ENCODE measurements around the gene TTLL9.
"Not testable (repeated sequence)": the region's sequence is repeated elsewhere in the genome, so short reads cannot be mapped to it uniquely, and the experiment has no call there.

Gene TTLL9, protein sequence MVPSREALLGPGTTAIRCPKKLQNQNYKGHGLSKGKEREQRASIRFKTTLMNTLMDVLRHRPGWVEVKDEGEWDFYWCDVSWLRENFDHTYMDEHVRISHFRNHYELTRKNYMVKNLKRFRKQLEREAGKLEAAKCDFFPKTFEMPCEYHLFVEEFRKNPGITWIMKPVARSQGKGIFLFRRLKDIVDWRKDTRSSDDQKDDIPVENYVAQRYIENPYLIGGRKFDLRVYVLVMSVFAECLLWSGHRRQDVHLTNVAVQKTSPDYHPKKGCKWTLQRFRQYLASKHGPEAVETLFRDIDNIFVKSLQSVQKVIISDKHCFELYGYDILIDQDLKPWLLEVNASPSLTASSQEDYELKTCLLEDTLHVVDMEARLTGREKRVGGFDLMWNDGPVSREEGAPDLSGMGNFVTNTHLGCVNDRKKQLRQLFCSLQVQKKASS

DNA sequence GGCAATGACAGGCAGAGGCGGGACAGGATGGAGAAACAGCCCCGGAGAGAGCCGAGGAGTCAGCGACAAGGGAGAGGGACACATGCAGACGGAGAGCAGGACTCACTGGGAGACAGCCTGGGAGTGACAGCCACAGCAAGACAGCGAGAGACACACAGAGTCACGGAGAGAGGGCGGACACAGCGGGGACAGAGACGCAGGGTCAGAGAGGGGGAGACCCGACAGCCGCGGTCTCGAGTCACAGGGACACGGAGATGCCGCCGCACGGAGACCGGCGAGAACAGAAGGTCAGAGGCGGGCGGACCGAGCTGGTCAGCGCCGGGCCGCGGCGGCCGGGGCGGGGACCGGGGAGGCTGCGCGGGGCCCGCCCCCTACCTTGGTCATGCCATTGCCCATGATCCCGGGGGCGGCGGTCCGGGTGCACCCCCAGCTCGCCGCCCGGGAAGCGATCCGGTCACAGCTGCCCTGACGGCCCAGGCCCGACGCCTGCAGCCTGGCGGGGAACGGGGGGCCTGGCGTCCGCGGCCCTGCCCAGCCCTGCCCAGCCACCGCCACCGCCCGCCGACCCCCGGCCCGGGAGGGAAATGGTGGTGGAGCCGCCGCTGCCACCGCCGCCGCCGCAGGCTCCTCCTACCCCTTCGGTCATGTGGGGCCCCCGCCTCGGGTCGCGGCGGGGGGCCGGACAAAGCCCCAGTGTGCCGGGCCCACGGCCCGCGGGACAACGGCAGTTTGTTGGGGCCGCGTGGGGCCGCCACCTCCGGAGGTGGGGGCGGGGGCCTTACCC is at the start of gene TTLL9, which contains the start of gene DUSP15:
TSS of gene TTLL9 (plus strand) at position 693 of the 784 bp plus-strand sequence. CDS start 493 bp downstream, outside the sequence.
TSS of gene DUSP15 (minus strand) at position 586 of the 784 bp plus-strand sequence. CDS start at position 396, 190 bp downstream.
- no peak for DNase-seq (ENCODE audit: low spot score)
- Mint-ChIP-seq H3K36me3 (ENCODE audit: low read depth) (no peaks in the 10 kb centered on the region), H3K4me1 (ENCODE audit: low read depth) (peaks cover 8% of the 10 kb centered on the region), H3K27me3 (ENCODE audit: low read depth) (peaks cover 56% of the 10 kb centered on the region), H3K9me3 (no peaks in the 10 kb centered on the region), H3K4me3 (peak within 1 kb of the TSS; percentile 74), H3K27ac (no peak within 1 kb of the TSS)

DNA sequence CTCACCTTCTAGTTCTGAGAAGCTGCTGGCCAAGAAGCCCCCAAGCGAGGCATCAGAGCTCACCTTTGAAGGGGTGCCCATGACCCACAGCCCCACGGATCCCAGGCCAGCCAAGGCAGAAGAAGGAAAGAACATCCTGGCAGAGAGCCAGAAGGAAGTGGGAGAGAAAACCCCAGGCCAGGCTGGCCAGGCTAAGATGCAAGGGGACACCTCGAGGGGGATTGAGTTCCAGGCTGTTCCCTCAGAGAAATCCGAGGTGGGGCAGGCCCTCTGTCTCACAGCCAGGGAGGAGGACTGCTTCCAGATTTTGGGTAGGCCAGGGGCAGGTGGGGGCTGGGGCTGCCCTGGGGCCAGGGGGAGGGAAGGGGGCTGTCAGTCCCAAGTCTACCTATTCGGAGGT is 49.0 kb upstream of the TTLL9 start:
- H3K4me3 Mint-ChIP-seq, result no peak overlapping the region
- no peaks in the 10 kb centered on the region for H3K36me3 Mint-ChIP-seq (ENCODE audit: low read depth)
- no peak for DNase-seq (ENCODE audit: low spot score)
- H3K9me3 Mint-ChIP-seq, result no peaks in the 10 kb centered on the region
- no peak overlapping the region for H3K27ac Mint-ChIP-seq
- no peaks in the 10 kb centered on the region for H3K27me3 Mint-ChIP-seq (ENCODE audit: low read depth)
- no peaks in the 10 kb centered on the region for H3K4me1 Mint-ChIP-seq (ENCODE audit: low read depth)

DNA sequence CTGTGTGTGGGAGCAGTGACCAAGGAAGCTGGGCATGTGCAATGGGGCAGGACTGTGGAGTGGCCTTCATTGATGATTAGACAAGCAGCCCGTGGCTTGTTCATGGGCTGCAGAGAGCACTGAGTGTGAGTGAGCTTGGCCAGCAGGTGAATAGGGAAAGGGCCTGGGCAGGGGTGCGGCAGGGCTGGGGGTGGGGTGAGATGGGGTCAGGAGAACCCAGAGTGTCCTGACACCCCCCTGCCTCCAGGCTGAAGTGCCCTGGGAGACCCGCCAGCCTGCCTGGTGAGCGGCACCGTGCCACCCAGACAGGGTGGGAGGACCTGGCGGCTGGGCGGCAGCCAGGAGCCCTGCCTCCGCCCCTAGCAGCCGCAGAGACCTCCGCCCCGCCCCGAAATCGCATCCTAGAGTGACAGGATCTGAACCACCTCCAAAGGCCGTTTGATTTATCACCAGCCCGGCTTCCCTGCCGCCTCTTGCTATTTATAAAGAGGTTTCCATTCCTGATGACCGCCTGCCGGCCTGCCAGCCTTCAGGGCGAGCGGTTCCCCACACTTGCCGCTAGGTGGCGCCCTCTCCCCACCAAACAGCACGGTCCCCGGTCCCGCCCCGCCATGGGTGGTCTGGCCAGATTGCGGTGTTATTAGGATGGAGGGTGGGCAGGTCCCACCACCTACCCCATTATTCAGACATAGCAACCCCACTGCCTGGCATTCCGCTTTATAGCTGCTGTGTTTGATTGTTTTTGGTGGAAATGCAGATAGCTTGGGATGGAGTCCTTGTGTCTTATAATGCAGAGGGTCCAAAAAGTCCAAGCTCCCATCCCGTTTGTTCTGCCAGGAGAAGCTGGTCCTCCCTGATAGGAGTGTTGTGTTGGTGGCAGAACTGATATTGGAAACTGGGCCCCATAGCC is 47.8 kb upstream of the TTLL9 start:
- H3K27me3 Mint-ChIP-seq (ENCODE audit: low read depth), result no peaks in the 10 kb centered on the region
- H3K4me1 Mint-ChIP-seq (ENCODE audit: low read depth), result no peaks in the 10 kb centered on the region
- no peaks in the 10 kb centered on the region for H3K9me3 Mint-ChIP-seq
- no peak overlapping the region for H3K4me3 Mint-ChIP-seq
- no peak overlapping the region for H3K27ac Mint-ChIP-seq
- peak; percentile 57 for DNase-seq (ENCODE audit: low spot score)
- H3K36me3 Mint-ChIP-seq (ENCODE audit: low read depth), result no peaks in the 10 kb centered on the region

DNA sequence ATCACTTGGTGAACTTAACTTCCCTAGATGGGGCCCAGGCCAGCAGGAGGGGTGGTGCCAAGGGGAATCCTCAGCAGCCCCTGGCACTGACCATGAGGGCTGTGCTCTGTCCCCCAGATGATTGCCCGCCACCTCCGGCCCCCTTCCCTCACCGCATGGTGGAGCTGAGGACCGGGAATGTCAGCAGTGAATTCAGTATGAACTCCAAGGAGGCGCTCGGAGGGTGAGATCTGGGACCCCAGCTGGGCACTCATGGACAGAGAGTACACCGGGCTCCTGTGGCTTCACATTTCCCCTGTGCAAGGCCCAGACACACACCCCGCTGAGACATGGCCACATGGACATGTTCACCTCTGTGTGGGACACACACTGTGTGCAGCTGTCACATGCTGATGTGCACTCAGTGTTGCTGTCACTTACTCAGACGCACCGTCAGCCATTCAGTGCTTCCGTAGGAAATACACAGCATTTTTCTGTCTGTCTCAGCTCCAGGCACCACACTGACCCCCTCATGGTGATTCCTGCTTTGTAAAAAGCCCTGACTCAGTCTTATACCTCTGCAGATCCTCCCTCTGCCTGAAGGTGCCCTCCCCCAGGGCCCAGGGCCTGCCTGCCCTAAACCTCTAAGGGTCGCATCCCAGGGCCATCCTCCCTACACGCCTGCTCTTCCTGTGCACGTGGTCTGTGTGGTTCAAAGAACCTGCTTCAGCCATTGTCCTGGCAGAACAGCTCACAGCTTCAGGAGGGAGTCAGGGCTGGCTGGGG is 46.9 kb upstream of the TTLL9 start:
- H3K4me1 Mint-ChIP-seq (ENCODE audit: low read depth), result no peaks in the 10 kb centered on the region
- H3K27me3 Mint-ChIP-seq (ENCODE audit: low read depth), result no peaks in the 10 kb centered on the region
- no peak for DNase-seq (ENCODE audit: low spot score)
- no peaks in the 10 kb centered on the region for H3K36me3 Mint-ChIP-seq (ENCODE audit: low read depth)
- H3K9me3 Mint-ChIP-seq, result no peaks in the 10 kb centered on the region
- H3K4me3 Mint-ChIP-seq, result no peak overlapping the region
- H3K27ac Mint-ChIP-seq, result no peak overlapping the region

DNA sequence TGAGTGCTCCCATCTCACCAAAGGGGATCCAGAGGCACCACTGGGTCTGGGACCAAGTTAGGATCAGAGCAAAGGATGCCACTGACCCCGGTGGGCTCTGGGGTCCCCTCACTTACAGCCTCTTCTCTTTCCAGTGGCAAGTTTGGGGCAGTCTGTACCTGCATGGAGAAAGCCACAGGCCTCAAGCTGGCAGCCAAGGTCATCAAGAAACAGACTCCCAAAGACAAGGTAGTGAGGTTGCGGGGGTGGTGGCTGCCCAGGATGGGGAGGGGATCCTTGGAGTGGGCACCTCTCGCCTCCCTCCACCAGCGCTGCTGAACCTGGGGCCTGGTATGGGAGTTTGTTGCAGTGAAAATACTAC is 46.3 kb upstream of the TTLL9 start:
- no peaks in the 10 kb centered on the region for H3K36me3 Mint-ChIP-seq (ENCODE audit: low read depth)

DNA sequence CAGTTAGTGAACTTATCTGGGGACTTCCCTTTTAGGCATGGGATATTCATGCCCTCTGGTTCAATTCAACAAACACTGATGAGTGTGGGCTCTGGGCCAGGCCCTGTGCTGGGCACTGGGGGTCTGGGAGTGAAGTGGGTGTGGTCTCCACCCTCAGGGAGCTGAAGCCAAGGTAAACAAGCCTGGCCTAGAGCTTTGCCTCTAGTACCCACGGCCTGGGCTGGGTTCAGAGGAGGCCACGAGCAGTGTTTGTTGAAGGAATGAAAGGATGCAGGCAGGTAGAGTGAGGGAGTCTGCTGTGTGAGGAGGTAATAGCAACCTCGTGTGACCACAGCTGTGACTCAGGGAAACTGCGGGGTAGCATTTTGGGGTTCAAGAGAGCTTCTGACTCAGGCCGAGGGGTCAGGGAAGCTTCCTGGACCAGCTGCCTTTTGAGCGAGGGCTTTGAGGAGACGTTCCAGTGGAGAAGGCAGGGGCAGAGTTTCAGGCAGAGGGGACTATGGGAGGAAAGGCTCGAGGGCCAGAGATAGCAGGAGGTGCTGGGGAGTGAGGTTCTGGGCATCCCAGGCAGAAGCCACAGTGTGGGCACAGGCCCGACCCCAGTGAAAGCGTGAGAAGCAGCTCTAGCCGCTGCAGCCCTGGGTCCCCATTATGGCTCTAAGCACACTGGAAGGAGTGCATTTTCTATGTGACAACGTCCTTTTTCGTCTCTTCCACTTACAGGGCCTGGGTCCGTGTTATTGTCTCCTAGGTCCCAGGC is 45.7 kb upstream of the TTLL9 start:
- no peaks in the 10 kb centered on the region for H3K9me3 Mint-ChIP-seq
- no peaks in the 10 kb centered on the region for H3K36me3 Mint-ChIP-seq (ENCODE audit: low read depth)
- H3K4me3 Mint-ChIP-seq, result no peak overlapping the region
- no peak for DNase-seq (ENCODE audit: low spot score)
- H3K27ac Mint-ChIP-seq, result no peak overlapping the region
- no peaks in the 10 kb centered on the region for H3K4me1 Mint-ChIP-seq (ENCODE audit: low read depth)
- no peaks in the 10 kb centered on the region for H3K27me3 Mint-ChIP-seq (ENCODE audit: low read depth)

More for the DNA sequence above, 46.3 kb upstream of the TTLL9 start:
- Mint-ChIP-seq H3K9me3 (no peaks in the 10 kb centered on the region), H3K27me3 (ENCODE audit: low read depth) (no peaks in the 10 kb centered on the region), H3K27ac (no peak overlapping the region), H3K4me1 (ENCODE audit: low read depth) (no peaks in the 10 kb centered on the region), H3K4me3 (no peak overlapping the region)
- DNase-seq (ENCODE audit: low spot score), result no peak

DNA sequence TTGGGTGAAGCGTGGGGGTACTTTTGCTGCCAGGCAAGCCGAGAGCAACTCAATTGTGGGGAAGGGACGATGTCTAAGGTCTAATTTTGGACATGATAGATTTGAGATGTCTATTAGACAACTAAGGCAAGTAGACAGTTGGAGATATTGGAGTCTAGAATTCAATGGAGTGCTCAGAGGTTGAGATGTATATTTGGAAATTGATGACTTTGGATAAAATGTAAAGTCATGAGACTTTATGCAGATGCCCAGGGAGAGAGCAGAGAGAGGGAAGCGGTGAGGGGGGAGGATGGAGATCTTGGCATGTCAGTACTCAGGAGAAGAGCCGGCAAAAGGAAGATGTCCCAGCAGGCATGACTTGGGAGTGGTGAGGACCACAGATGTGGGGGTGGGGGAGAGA is 44.4 kb upstream of the TTLL9 start:
- no peaks in the 10 kb centered on the region for H3K36me3 Mint-ChIP-seq (ENCODE audit: low read depth)
- H3K27ac Mint-ChIP-seq, result no peak overlapping the region
- no peak overlapping the region for H3K4me3 Mint-ChIP-seq
- no peaks in the 10 kb centered on the region for H3K27me3 Mint-ChIP-seq (ENCODE audit: low read depth)
- H3K9me3 Mint-ChIP-seq, result no peaks in the 10 kb centered on the region
- no peak for DNase-seq (ENCODE audit: low spot score)
- H3K4me1 Mint-ChIP-seq (ENCODE audit: low read depth), result no peaks in the 10 kb centered on the region

DNA sequence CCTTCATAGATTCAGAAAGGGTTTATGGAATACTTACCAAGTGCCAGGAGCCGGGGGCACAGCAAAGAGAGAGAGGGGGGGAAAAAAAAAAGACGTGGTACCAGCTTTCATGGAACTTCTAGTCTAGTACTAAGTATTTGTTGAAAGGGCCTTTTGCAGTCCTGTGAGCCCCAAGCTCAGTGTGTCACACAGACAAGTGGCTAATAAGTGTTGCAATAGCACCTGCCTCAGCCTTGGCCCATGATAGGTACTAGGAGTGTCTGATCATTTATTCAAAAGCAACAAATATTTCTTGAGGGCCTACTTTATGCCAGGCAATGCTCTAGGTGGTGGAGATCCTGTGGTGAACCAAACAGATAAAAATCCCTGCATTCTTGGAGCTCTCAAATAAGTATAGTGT is 43.4 kb upstream of the TTLL9 start:
- no peak overlapping the region for H3K27ac Mint-ChIP-seq
- no peak overlapping the region for H3K4me3 Mint-ChIP-seq
- no peaks in the 10 kb centered on the region for H3K9me3 Mint-ChIP-seq
- H3K36me3 Mint-ChIP-seq (ENCODE audit: low read depth), result no peaks in the 10 kb centered on the region
- DNase-seq (ENCODE audit: low spot score), result no peak
- H3K4me1 Mint-ChIP-seq (ENCODE audit: low read depth), result no peaks in the 10 kb centered on the region
- H3K27me3 Mint-ChIP-seq (ENCODE audit: low read depth), result no peaks in the 10 kb centered on the region

DNA sequence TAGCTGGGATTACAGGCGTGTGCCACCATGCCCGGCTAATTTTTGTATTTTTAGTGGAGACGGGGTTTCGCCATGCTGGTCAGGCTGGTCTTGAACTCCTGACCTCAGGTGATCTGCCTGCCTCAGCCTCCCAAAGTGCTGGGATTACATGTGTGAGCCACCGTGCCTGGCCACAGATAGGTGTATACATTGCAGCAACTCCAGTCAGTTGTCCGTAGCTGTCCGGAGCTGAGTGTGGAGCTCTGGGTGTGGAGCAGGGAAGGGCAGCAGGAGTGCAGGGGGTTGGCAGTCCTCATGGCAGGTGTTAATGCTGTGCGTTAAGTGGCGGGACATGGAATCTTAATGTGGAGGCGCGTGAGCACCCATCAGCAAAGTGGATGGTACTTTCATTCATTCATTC is 42.4 kb upstream of the TTLL9 start:
- not testable (repeated sequence) for DNase-seq (ENCODE audit: low spot score); H3K27me3 Mint-ChIP-seq (ENCODE audit: low read depth); H3K4me1 Mint-ChIP-seq (ENCODE audit: low read depth); H3K27ac Mint-ChIP-seq; H3K4me3 Mint-ChIP-seq; H3K36me3 Mint-ChIP-seq (ENCODE audit: low read depth); H3K9me3 Mint-ChIP-seq

DNA sequence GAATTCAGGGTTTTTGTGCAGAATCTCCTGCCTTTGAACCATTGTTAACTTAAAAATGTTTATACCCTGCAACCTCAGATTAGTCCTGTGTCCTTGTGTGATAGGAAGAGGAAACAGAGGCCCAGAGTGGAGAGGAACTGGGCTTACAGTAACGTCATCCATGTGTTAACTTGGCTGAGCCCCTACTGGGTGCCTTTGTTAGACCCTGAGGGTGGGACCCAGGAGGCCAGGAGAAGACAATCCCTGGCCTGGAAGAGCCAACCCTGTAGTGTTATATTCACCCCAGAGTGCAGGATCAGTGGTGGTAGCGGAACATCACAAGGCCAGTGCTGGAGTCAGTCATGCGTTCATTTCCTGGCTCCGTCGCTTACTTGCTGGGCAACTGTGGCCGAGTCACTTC is 40.7 kb upstream of the TTLL9 start:
- no peaks in the 10 kb centered on the region for H3K36me3 Mint-ChIP-seq (ENCODE audit: low read depth)
- H3K27me3 Mint-ChIP-seq (ENCODE audit: low read depth), result no peaks in the 10 kb centered on the region
- H3K4me1 Mint-ChIP-seq (ENCODE audit: low read depth), result no peaks in the 10 kb centered on the region
- no peak overlapping the region for H3K27ac Mint-ChIP-seq
- no peak for DNase-seq (ENCODE audit: low spot score)
- no peak overlapping the region for H3K4me3 Mint-ChIP-seq
- no peaks in the 10 kb centered on the region for H3K9me3 Mint-ChIP-seq

DNA sequence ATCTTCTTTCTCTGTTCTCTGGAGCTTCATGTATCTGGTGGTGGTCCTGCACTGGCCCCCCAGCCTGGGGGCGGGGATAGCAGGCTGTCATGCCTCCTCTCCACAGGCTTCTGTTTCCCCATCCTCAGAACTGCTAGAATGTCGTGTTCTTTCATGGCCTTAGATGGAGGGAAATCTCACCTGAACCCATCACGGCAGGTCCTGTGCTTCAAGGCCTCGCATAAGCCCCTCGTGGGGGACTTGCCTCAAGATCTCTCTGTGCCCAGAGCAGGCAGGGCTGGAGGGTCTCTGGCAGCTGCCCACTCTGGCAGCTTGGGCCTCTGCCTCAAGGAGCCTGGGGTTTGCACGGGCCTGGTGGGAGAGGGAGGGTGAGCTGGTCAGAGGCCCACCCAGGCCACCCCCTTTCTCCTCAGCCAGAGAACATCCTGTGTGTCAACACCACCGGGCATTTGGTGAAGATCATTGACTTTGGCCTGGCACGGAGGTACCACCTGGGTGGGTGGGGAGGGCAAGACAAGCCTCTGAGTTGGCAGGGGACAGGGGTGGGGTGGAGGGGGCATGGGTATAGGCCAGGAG is 39.9 kb upstream of the TTLL9 start:
- no peaks in the 10 kb centered on the region for H3K27me3 Mint-ChIP-seq (ENCODE audit: low read depth)
- no peak overlapping the region for H3K27ac Mint-ChIP-seq
- H3K9me3 Mint-ChIP-seq, result no peaks in the 10 kb centered on the region
- H3K36me3 Mint-ChIP-seq (ENCODE audit: low read depth), result no peaks in the 10 kb centered on the region
- no peak overlapping the region for H3K4me3 Mint-ChIP-seq
- DNase-seq (ENCODE audit: low spot score), result no peak
- peaks cover 4% of the 10 kb centered on the region for H3K4me1 Mint-ChIP-seq (ENCODE audit: low read depth)

DNA sequence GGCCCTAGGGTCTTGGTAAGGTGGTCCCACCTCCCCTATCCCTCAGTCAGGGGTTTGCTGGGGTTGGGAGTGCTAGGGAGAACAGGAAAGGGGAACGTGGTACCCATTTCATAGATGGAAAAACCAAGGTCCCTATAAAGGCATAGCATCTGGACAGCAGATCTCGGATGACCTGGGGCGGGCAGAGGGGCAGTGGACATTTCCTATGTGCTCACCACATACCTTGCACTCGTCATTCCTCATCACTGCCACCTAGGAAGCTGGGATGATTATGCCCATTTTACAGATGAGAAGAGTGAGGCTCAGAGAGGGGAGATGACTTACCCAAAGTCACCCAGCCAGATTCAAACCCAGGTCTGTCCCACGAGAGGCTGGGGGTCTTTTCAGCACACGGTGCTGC is 39.2 kb upstream of the TTLL9 start:
- H3K4me3 Mint-ChIP-seq, result no peak overlapping the region
- H3K36me3 Mint-ChIP-seq (ENCODE audit: low read depth), result no peaks in the 10 kb centered on the region
- DNase-seq (ENCODE audit: low spot score), result no peak
- H3K27ac Mint-ChIP-seq, result no peak overlapping the region
- no peaks in the 10 kb centered on the region for H3K9me3 Mint-ChIP-seq
- H3K27me3 Mint-ChIP-seq (ENCODE audit: low read depth), result no peaks in the 10 kb centered on the region
- peaks cover 11% of the 10 kb centered on the region for H3K4me1 Mint-ChIP-seq (ENCODE audit: low read depth)
